ENCODE data around the gene ARHGAP45. TPM values are rescaled to one million over a fixed set of nuclear protein-coding genes. Genes with fewer than 3 reads are reported as not detected.

The ARHGAP45 gene
- total and polyA plus RNA-seq, 2 of the 8 experiments (the other 6 are each of a cell fraction or from before 2014, with no cell fraction given) = 31.4 to 41.8 TPM

- DNase-seq (ENCODE audit: low read depth in 1 of 2, low spot score in 2 of 2) = no peak
- Histone ChIP-seq H3K27me3 (replicated peaks in 1 of 4; ENCODE audit: control insufficient read depth in 3 of 4, extremely low read depth in 1 of 4, insufficient read depth in 3 of 4, low read length in 3 of 4) (no peaks in the 10 kb centered on the region), H3K23ac (ENCODE audit: insufficient read length) (no peak overlapping the region), H3K79me2 (ENCODE audit: control insufficient read depth in 1 of 2, insufficient read depth in 2 of 2, low read length in 2 of 2) (no peaks in the 10 kb centered on the region), H4K5ac (ENCODE audit: insufficient read length, low read depth, low read length) (no peak overlapping the region), H3K36me3 (ENCODE audit: control insufficient read depth in 2 of 4, insufficient read depth in 4 of 4, low read length in 3 of 4) (peaks cover 0 to 47% (median 7%) of the 10 kb centered on the region in 4 experiments; a peak in 3 of 8 replicates), H3K4ac (replicated peaks; ENCODE audit: insufficient read length, low read depth, low read length) (no peak overlapping the region), H2BK15ac (ENCODE audit: low read length) (no peak overlapping the region), H4K91ac (replicated peaks; ENCODE audit: insufficient read length, low read length) (no peak overlapping the region), H3K4me2 (ENCODE audit: insufficient read depth in 1 of 2, low read depth in 2 of 2, low read length in 2 of 2) (no peak overlapping the region), H2BK5ac (ENCODE audit: low read depth, low read length) (no peak overlapping the region), H3K4me3 (ENCODE audit: extremely low read depth in 1 of 4, insufficient read depth in 2 of 4, low read depth in 3 of 4, low read length in 4 of 4) (no peak overlapping the region), H4K8ac (ENCODE audit: extremely low read depth, insufficient read depth, low read length) (no peak overlapping the region), H3K79me1 (ENCODE audit: low read depth, low read length) (peaks cover 5% of the 10 kb centered on the region), H3K56ac (replicated peaks; ENCODE audit: insufficient read length, low read depth, low read length) (no peak overlapping the region), H3K23me2 (ENCODE audit: low read depth, low read length) (no peaks in the 10 kb centered on the region), H3K9me3 (ENCODE audit: insufficient read depth in 2 of 2, low read depth in 1 of 2, low read length in 1 of 2) (no peaks in the 10 kb centered on the region), H2BK20ac (ENCODE audit: low read length) (no peak overlapping the region), H2AFZ (ENCODE audit: low read length) (no peak overlapping the region), H3K9ac (replicated peaks in 1 of 4; ENCODE audit: extremely low read depth in 1 of 4, low read depth in 3 of 4, low read length in 3 of 4) (no peak overlapping the region), H3K18ac (ENCODE audit: extremely low read depth, low read length) (no peak overlapping the region), H2AK5ac (ENCODE audit: low read depth, low read length) (no peak overlapping the region), H4K20me1 (replicated peaks in 1 of 2; ENCODE audit: control insufficient read depth in 1 of 2, insufficient read depth in 2 of 2, low read length in 2 of 2) (peaks cover 1 to 12% of the 10 kb centered on the region in 2 experiments), H3K4me1 (replicated peaks in 1 of 4; ENCODE audit: control insufficient read depth in 3 of 4, insufficient read depth in 4 of 4, low read length in 3 of 4) (peaks cover 0 to 5% (median 0%) of the 10 kb centered on the region in 4 experiments; a peak in 3 of 7 replicates), H2BK12ac (ENCODE audit: low read depth, low read length) (no peak overlapping the region), H3K14ac (ENCODE audit: insufficient read length) (no peak overlapping the region), H2BK120ac (replicated peaks; ENCODE audit: low read depth, low read length) (no peak overlapping the region), H3K27ac (ENCODE audit: low read depth, low read length) (no peak overlapping the region)
- TF ChIP-seq TAF1 (IDR thresholded peaks at IDR 0.05; ENCODE audit: low read depth, low read length) (no peak), TAF7 (optimal IDR thresholded peaks at IDR 0.05; ENCODE audit: borderline replicate concordance, low read depth, low read length) (no peak), SRF (IDR thresholded peaks at IDR 0.05; ENCODE audit: low read depth, low read length) (no peak), JUN (IDR thresholded peaks at IDR 0.05; ENCODE audit: low read depth, low read length) (no peak), SIN3A (conservative IDR thresholded peaks at IDR 0.05 in 1 of 2, IDR thresholded peaks at IDR 0.05 in 1 of 2; ENCODE audit: low read depth in 1 of 2, low read length in 2 of 2) (no peak), ASH2L (IDR thresholded peaks at IDR 0.05; ENCODE audit: low read length) (no peak), ATF2 (IDR thresholded peaks at IDR 0.05; ENCODE audit: low read length) (no peak), PHF8 (conservative IDR thresholded peaks at IDR 0.05; ENCODE audit: low read depth, low read length) (no peak), ZNF274 (IDR thresholded peaks at IDR 0.05; ENCODE audit: borderline replicate concordance, extremely low read depth, low read length) (no peak), RFX5 (IDR thresholded peaks at IDR 0.05; ENCODE audit: borderline replicate concordance, low read depth, low read length) (no peak), SP1 (IDR thresholded peaks at IDR 0.05; ENCODE audit: low read depth, low read length) (no peak)
- POLR2A ChIA-PET (ENCODE audit: partially characterized antibody) = interaction anchor here (1.7 kb wide), 1 partner anchor 12 kb away, joined by 8 read pairs; no protein-coding TSS in a partner anchor
- CTCF ChIA-PET (ENCODE audit: partially characterized antibody) = interaction anchor here (0.5 to 8.9 kb wide), 4 partner anchors 11 to 295 kb away, joined by 3 to 54 read pairs (median 7); partner anchors contain the start of gene ARHGAP45
- no peak for FAIRE-seq
- 80% methylated on average over 16 of the region's 16 CpGs; no CpG with 5 or more reads in 1 of the 2 experiments for WGBS, 2 experiments (ENCODE audit: extremely low coverage in 1 of 2, insufficient coverage in 1 of 2, insufficient read length in 1 of 2, insufficient replicate concordance in 2 of 2, low coverage in 1 of 2, low lambda C conversion rate in 2 of 2, missing lambda C conversion rate in 1 of 2)
These were observed 10.0 kb downstream of the ARHGAP45 start for GRCh38 chr19:1076951-1077350.
